ENCODE results near the gene AGAP1.

The AGAP1 gene

GRCh38 chr2:235770909-235771820, 277.3 kb downstream of the AGAP1 start:
- no peak for TF ChIP-seq FOXP2 (optimal IDR thresholded peaks at IDR 0.05; ENCODE audit: borderline replicate concordance, extremely low read depth, extremely low read length, insufficient read depth)
- no peak for TF ChIP-seq SIN3A (IDR thresholded peaks at IDR 0.05; ENCODE audit: borderline replicate concordance, insufficient read depth, low read length)
- no peak for TF ChIP-seq TAF1 (IDR thresholded peaks at IDR 0.05; ENCODE audit: borderline replicate concordance, insufficient read depth, low read length)
- TF ChIP-seq POLR2AphosphoS5 (IDR thresholded peaks at IDR 0.05; ENCODE audit: low read depth, low read length) = no peak
- no peak for TF ChIP-seq REST (IDR thresholded peaks at IDR 0.05; ENCODE audit: insufficient read depth in 1 of 2, low read depth in 2 of 2, low read length in 2 of 2)

- TF ChIP-seq POLR2AphosphoS5 (IDR thresholded peaks at IDR 0.05; ENCODE audit: low read depth, low read length) (no peak; the same call in 1 of the 2 replicates), SIN3A (IDR thresholded peaks at IDR 0.05; ENCODE audit: borderline replicate concordance, insufficient read depth, low read length) (no peak)
Observed at GRCh38 chr2:235773188-235773928, 279.5 kb downstream of the AGAP1 start.

- no peak for TF ChIP-seq SIN3A (IDR thresholded peaks at IDR 0.05; ENCODE audit: borderline replicate concordance, insufficient read depth, low read length)
- TF ChIP-seq FOXP2 (optimal IDR thresholded peaks at IDR 0.05; ENCODE audit: borderline replicate concordance, extremely low read depth, extremely low read length, insufficient read depth) = no peak
- no peak for TF ChIP-seq REST (IDR thresholded peaks at IDR 0.05; ENCODE audit: insufficient read depth in 1 of 2, low read depth in 2 of 2, low read length in 2 of 2)
- TF ChIP-seq TAF1 (IDR thresholded peaks at IDR 0.05; ENCODE audit: borderline replicate concordance, insufficient read depth, low read length) = no peak
- no peak for TF ChIP-seq POLR2AphosphoS5 (IDR thresholded peaks at IDR 0.05; ENCODE audit: low read depth, low read length)
Observed at GRCh38 chr2:235774153-235774870, 280.5 kb downstream of the AGAP1 start.

- no peak for TF ChIP-seq SIN3A (IDR thresholded peaks at IDR 0.05; ENCODE audit: borderline replicate concordance, insufficient read depth, low read length)
- no peak for TF ChIP-seq REST (IDR thresholded peaks at IDR 0.05; ENCODE audit: insufficient read depth in 1 of 2, low read depth in 2 of 2, low read length in 2 of 2)
Observed at GRCh38 chr2:235776531-235776930, 282.7 kb downstream of the AGAP1 start.

- no peak for TF ChIP-seq REST (IDR thresholded peaks at IDR 0.05; ENCODE audit: insufficient read depth in 1 of 2, low read depth in 2 of 2, low read length in 2 of 2)
- no peak for TF ChIP-seq POLR2AphosphoS5 (IDR thresholded peaks at IDR 0.05; ENCODE audit: low read depth, low read length)
- no peak for TF ChIP-seq FOXP2 (optimal IDR thresholded peaks at IDR 0.05; ENCODE audit: borderline replicate concordance, extremely low read depth, extremely low read length, insufficient read depth)
- no peak for TF ChIP-seq SIN3A (IDR thresholded peaks at IDR 0.05; ENCODE audit: borderline replicate concordance, insufficient read depth, low read length)
- TF ChIP-seq TAF1 (IDR thresholded peaks at IDR 0.05; ENCODE audit: borderline replicate concordance, insufficient read depth, low read length) = no peak
Observed at GRCh38 chr2:235779444-235779896, 285.6 kb downstream of the AGAP1 start.
